ENCODE results near the gene LUZP2. TPM values are rescaled to one million over a fixed set of nuclear protein-coding genes. Genes with fewer than 3 reads are reported as not detected.
"Not testable (repeated sequence)": the region's sequence is repeated elsewhere in the genome, so short reads cannot be mapped to it uniquely, and the experiment has no call there.

Gene LUZP2
- total and polyA plus RNA-seq, 2 of the 8 experiments (the other 6 are each of a cell fraction or from before 2014, with no cell fraction given): 0.79 to 1.5 TPM

GRCh38 chr11:24999929-25000328 is 503.1 kb downstream of the LUZP2 start:
- H4K91ac ChIP-seq (replicated peaks; ENCODE audit: insufficient read length, low read length); H3K14ac ChIP-seq (ENCODE audit: insufficient read length); H4K5ac ChIP-seq (ENCODE audit: insufficient read length, low read depth, low read length); H2BK120ac ChIP-seq (replicated peaks; ENCODE audit: low read depth, low read length); H4K8ac ChIP-seq (ENCODE audit: extremely low read depth, insufficient read depth, low read length); H3K23me2 ChIP-seq (ENCODE audit: low read depth, low read length); H2BK5ac ChIP-seq (ENCODE audit: low read depth, low read length); FAIRE-seq; H3K23ac ChIP-seq (ENCODE audit: insufficient read length); POLR2A ChIA-PET (ENCODE audit: partially characterized antibody); H3K79me1 ChIP-seq (ENCODE audit: low read depth, low read length); H3K9ac ChIP-seq (replicated peaks in 1 of 4; ENCODE audit: extremely low read depth in 1 of 4, low read depth in 3 of 4, low read length in 3 of 4); H3K4me3 ChIP-seq (ENCODE audit: extremely low read depth in 1 of 4, insufficient read depth in 2 of 4, low read depth in 3 of 4, low read length in 4 of 4); H3K36me3 ChIP-seq (ENCODE audit: control insufficient read depth in 2 of 4, insufficient read depth in 4 of 4, low read length in 3 of 4); H2BK12ac ChIP-seq (ENCODE audit: low read depth, low read length); H3K79me2 ChIP-seq (ENCODE audit: control insufficient read depth in 1 of 2, insufficient read depth in 2 of 2, low read length in 2 of 2); H3K56ac ChIP-seq (replicated peaks; ENCODE audit: insufficient read length, low read depth, low read length); H3K4me2 ChIP-seq (ENCODE audit: insufficient read depth in 1 of 2, low read depth in 2 of 2, low read length in 2 of 2); H4K20me1 ChIP-seq (replicated peaks in 1 of 2; ENCODE audit: control insufficient read depth in 1 of 2, insufficient read depth in 2 of 2, low read length in 2 of 2); H3K9me3 ChIP-seq (ENCODE audit: insufficient read depth in 2 of 2, low read depth in 1 of 2, low read length in 1 of 2); H3K18ac ChIP-seq (ENCODE audit: extremely low read depth, low read length); H2BK15ac ChIP-seq (ENCODE audit: low read length); H3K27me3 ChIP-seq (replicated peaks in 1 of 4; ENCODE audit: control insufficient read depth in 3 of 4, extremely low read depth in 1 of 4, insufficient read depth in 3 of 4, low read length in 3 of 4); H3K4me1 ChIP-seq (replicated peaks in 1 of 4; ENCODE audit: control insufficient read depth in 3 of 4, insufficient read depth in 4 of 4, low read length in 3 of 4); H2AK5ac ChIP-seq (ENCODE audit: low read depth, low read length); CTCF ChIA-PET (ENCODE audit: partially characterized antibody); H2BK20ac ChIP-seq (ENCODE audit: low read length); H2AFZ ChIP-seq (ENCODE audit: low read length); H3K4ac ChIP-seq (replicated peaks; ENCODE audit: insufficient read length, low read depth, low read length); H3K27ac ChIP-seq (ENCODE audit: low read depth, low read length); DNase-seq (ENCODE audit: low read depth in 1 of 2, low spot score in 2 of 2): not testable (repeated sequence)
- 95% methylated on average over 5 of the region's 5 CpGs; no CpG with 5 or more reads in 1 of the 2 experiments for WGBS, 2 experiments (ENCODE audit: extremely low coverage in 1 of 2, insufficient coverage in 1 of 2, insufficient read length in 1 of 2, insufficient replicate concordance in 2 of 2, low coverage in 1 of 2, low lambda C conversion rate in 2 of 2, missing lambda C conversion rate in 1 of 2)

Data from H1 (cell line).